Liver (tissue), 9 donors: ENCODE data around the gene SH3GL1. TPM values are rescaled to one million over a fixed set of nuclear protein-coding genes. Genes with fewer than 3 reads are reported as not detected.

Experiments
- DNase-seq: peaks from one replicate; pipeline ENCODE4 v3.0.0-alpha.2; 2017; ENCODE audit warnings: low spot score
- H3K27ac ChIP-seq, 2 donors: one replicate each; pipeline ENCODE4 v1.7.0; 2013; ENCODE audit warnings: inconsistent platforms in 2 of 2, low read length in 2 of 2, control low read depth in 1 of 2, low read depth in 1 of 2, mild to moderate bottlenecking in 1 of 2
- H3K27me3 ChIP-seq, 4 donors: one replicate each; pipeline versions ENCODE4 v1.6.1 to v1.7.0; 2013; ENCODE audit warnings: low read length in 3 of 4, inconsistent platforms in 1 of 4, mild to moderate bottlenecking in 1 of 4, moderate library complexity in 1 of 4; ENCODE audit not compliant: control insufficient read depth in 4 of 4, insufficient read depth in 4 of 4
- H3K36me3 ChIP-seq, 4 donors: one replicate each; pipeline versions ENCODE4 v1.6.1 to v1.7.0; 2013; ENCODE audit warnings: low read length in 3 of 4, mild to moderate bottlenecking in 3 of 4, low read depth in 1 of 4, moderate library complexity in 1 of 4; ENCODE audit not compliant: control insufficient read depth in 4 of 4, insufficient read depth in 3 of 4
- H3K4me1 ChIP-seq, 4 donors: one replicate each; pipeline versions ENCODE4 v1.6.1 to v1.7.0; 2013; ENCODE audit warnings: low read length in 3 of 4, mild to moderate bottlenecking in 3 of 4, moderate library complexity in 1 of 4; ENCODE audit not compliant: control insufficient read depth in 4 of 4, insufficient read depth in 4 of 4
- H3K4me3 ChIP-seq, 3 donors: one replicate each; pipeline versions ENCODE4 v1.6.1 to v1.7.0; 2013; ENCODE audit warnings: low read length in 3 of 3, control low read depth in 1 of 3, low read depth in 1 of 3, mild to moderate bottlenecking in 1 of 3
- H3K9ac ChIP-seq, 2 donors: one replicate each; pipeline ENCODE4 v1.7.0; 2013; ENCODE audit warnings: low read length in 2 of 2, mild to moderate bottlenecking in 2 of 2, moderate library complexity in 2 of 2, control low read depth in 1 of 2, low read depth in 1 of 2
- H3K9me3 ChIP-seq, 4 donors: one replicate each; pipeline versions ENCODE4 v1.6.1 to v1.7.0; 2013; ENCODE audit warnings: low read length in 3 of 4; ENCODE audit not compliant: control insufficient read depth in 4 of 4
- ATF3 ChIP-seq: IDR thresholded peaks from 2 replicates; pipeline ENCODE4 v1.6.1; 2016; ENCODE audit warnings: antibody characterized with exemption
- EGR1 ChIP-seq, 2 donors: IDR thresholded peaks; 2 replicates each; pipeline ENCODE4 v1.6.1; 2016 to 2018; ENCODE audit warnings: antibody characterized with exemption in 2 of 2, low read depth in 2 of 2
- FOXA1 ChIP-seq: IDR thresholded peaks from 2 replicates; pipeline ENCODE4 v1.6.1; 2016; ENCODE audit warnings: antibody characterized with exemption
- FOXA2 ChIP-seq: IDR thresholded peaks from 2 replicates; pipeline ENCODE4 v1.6.1; 2016; ENCODE audit warnings: antibody characterized with exemption
- GABPA ChIP-seq, 2 donors: IDR thresholded peaks in 1 of 2; conservative IDR thresholded peaks in 1 of 2; 2 replicates each; pipeline ENCODE4 v1.6.1; 2016; ENCODE audit warnings: antibody characterized with exemption in 2 of 2, mild to moderate bottlenecking in 1 of 2, moderate library complexity in 1 of 2
- HNF4G ChIP-seq: IDR thresholded peaks from 2 replicates; pipeline ENCODE4 v1.6.1; 2016; ENCODE audit warnings: antibody characterized with exemption
- MAX ChIP-seq: IDR thresholded peaks from 2 replicates; pipeline ENCODE4 v1.6.1; 2016; ENCODE audit warnings: antibody characterized with exemption
- RAD21 ChIP-seq, 2 donors: IDR thresholded peaks; 2 replicates each; pipeline ENCODE4 v1.6.1; 2016; ENCODE audit warnings: antibody characterized with exemption in 2 of 2, mild to moderate bottlenecking in 2 of 2
- RXRA ChIP-seq, 2 donors: IDR thresholded peaks; 2 replicates each; pipeline ENCODE4 v1.6.1; 2017 to 2018; ENCODE audit warnings: antibody characterized with exemption in 2 of 2, mild to moderate bottlenecking in 1 of 2
- SP1 ChIP-seq: IDR thresholded peaks from 2 replicates; pipeline ENCODE4 v1.6.1; 2018; ENCODE audit warnings: antibody characterized with exemption, mild to moderate bottlenecking
- TAF1 ChIP-seq: conservative IDR thresholded peaks from 2 replicates; pipeline ENCODE4 v1.6.1; 2016; ENCODE audit warnings: antibody characterized with exemption, mild to moderate bottlenecking
- ZBTB33 ChIP-seq: IDR thresholded peaks from 2 replicates; pipeline ENCODE4 v1.6.1; 2016; ENCODE audit warnings: antibody characterized with exemption
- WGBS: extraction: QIAGEN DNeasy Blood & Tissue Kit; methylation state at CpG from one replicate; pipeline ENCODE4 v1.1.7; 2013; 5-methylcytosine and 5-hydroxymethylcytosine counted together
- polyA plus RNA-seq, 2 donors: library from polyadenylated mRNA; stranded (reverse) in 1 of 2; unstranded in 1 of 2; fragments of 200-250 nt in 1 of 2; fragments of >200 nt in 1 of 2; fragmentation: Nextera tagmentation in 1 of 2; extraction: Ambion mirVana in 1 of 2; gene quantifications; one replicate each; pipeline versions ENCODE4 v1.2.1 to v1.2.3, GENCODE V29; 2013 to 2015
- total RNA-seq, 2 donors: library from RNA; depleted of rRNA; stranded (reverse); fragments of >200 nt; gene quantifications; one replicate each; pipeline ENCODE4 v1.2.3, GENCODE V29; 2014
- TF ChIP-seq, protein P1 (sequence below): IDR thresholded peaks from 2 replicates; pipeline ENCODE4 v1.6.1; 2016; ENCODE audit warnings: antibody characterized with exemption, mild to moderate bottlenecking
- donor health status: healthy.
- donor health status: healthy.
- donor health status: healthy.
- donor health status: healthy.
- donor health status: healthy.

SH3GL1 gene
- total and polyA plus RNA-seq, 4 donors, result 16.5 to 27.8 (median 18.2) TPM

DNA sequence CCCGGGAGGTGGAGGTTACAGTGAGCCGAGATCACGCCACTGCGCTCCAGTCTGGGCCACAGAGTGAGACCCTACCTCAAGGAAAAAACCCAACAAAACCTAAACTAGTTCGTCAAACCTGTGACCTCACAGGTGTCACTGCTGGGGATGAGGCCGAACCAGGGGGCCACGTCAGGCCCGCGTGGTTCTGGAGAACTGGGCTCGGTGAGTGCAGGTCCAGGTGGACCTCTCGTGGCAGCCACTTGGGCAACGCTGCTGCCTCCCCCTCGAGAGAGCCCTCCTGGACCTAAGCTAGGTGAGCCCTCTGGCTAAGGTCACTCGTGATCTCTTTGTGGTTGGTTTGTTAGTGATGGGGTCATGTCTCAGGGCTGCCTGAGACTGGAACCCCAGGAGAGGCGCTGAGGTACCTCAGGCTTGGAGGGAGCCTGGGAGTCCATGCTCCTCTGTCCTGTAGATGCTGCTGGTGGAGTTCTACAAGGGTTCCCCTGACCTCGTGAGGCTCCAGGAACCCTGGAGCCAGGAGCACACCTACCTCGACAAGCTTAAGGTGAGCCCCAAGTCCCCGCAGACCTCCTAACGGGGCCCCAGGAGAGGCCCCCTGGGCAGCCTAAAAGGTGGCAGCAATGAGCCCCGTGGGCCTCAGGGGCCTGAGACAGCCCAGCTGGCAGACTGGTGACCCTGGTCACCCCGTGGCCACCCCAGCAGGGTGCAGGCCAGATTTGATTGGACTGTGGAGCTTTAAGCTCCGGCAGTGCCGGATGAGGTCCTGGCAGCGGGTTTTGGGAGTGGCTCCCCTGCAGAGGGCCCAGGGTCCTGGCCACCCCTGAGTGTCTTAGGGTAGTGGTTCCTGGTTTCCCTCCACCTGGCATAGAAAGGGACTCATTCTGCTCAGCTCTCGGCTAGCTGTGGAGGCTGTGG, 41.4 kb downstream of the SH3GL1 start (continued):
- TF ChIP-seq FOXA1, result no peak
- TF ChIP-seq FOXA2, result no peak
- TF ChIP-seq SP1, result no peak
- no peak for TF ChIP-seq MAX
- no peak for TF ChIP-seq TAF1
- no peak for TF ChIP-seq HNF4G
- no peak for TF ChIP-seq ZBTB33
- TF ChIP-seq RXRA (IDR thresholded peaks at IDR 0.05), result no peak
- TF ChIP-seq RAD21 (IDR thresholded peaks at IDR 0.05), result no peak
- no peak for TF ChIP-seq EGR1 (IDR thresholded peaks at IDR 0.05; ENCODE audit: low read depth in 2 of 2)

GRCh38 chr19:4357921-4358326, 42.4 kb downstream of the SH3GL1 start:
- Histone ChIP-seq H3K27me3 (no peaks in the 10 kb centered on the region), H3K4me1 (peaks cover 0 to 4% (median 0%) of the 10 kb centered on the region in 4 donors), H3K9me3 (no peaks in the 10 kb centered on the region), H3K36me3 (peaks cover 4 to 43% (median 23%) of the 10 kb centered on the region in 4 donors), H3K27ac (no peak overlapping the region), H3K4me3 (no peak overlapping the region), H3K9ac (no peak overlapping the region)
- no peak for DNase-seq
- TF ChIP-seq EGR1 (IDR thresholded peaks at IDR 0.05; ENCODE audit: low read depth in 2 of 2) (no peak), RAD21 (IDR thresholded peaks at IDR 0.05) (no peak), TAF1 (no peak)
- 89% methylated on average over 16 of the region's 16 CpGs for WGBS

GRCh38 chr19:4357095-4357797, 43.1 kb downstream of the SH3GL1 start:
- no peak for TF ChIP-seq HNF4G
- TF ChIP-seq EGR1 (IDR thresholded peaks at IDR 0.05; ENCODE audit: low read depth in 2 of 2), result no peak
- TF ChIP-seq, protein P1, sequence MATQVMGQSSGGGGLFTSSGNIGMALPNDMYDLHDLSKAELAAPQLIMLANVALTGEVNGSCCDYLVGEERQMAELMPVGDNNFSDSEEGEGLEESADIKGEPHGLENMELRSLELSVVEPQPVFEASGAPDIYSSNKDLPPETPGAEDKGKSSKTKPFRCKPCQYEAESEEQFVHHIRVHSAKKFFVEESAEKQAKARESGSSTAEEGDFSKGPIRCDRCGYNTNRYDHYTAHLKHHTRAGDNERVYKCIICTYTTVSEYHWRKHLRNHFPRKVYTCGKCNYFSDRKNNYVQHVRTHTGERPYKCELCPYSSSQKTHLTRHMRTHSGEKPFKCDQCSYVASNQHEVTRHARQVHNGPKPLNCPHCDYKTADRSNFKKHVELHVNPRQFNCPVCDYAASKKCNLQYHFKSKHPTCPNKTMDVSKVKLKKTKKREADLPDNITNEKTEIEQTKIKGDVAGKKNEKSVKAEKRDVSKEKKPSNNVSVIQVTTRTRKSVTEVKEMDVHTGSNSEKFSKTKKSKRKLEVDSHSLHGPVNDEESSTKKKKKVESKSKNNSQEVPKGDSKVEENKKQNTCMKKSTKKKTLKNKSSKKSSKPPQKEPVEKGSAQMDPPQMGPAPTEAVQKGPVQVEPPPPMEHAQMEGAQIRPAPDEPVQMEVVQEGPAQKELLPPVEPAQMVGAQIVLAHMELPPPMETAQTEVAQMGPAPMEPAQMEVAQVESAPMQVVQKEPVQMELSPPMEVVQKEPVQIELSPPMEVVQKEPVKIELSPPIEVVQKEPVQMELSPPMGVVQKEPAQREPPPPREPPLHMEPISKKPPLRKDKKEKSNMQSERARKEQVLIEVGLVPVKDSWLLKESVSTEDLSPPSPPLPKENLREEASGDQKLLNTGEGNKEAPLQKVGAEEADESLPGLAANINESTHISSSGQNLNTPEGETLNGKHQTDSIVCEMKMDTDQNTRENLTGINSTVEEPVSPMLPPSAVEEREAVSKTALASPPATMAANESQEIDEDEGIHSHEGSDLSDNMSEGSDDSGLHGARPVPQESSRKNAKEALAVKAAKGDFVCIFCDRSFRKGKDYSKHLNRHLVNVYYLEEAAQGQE, result no peak
- no peak for TF ChIP-seq GABPA (IDR thresholded peaks at IDR 0.05 in 1 of 2, conservative IDR thresholded peaks at IDR 0.05 in 1 of 2)
- no peak for TF ChIP-seq MAX
- TF ChIP-seq FOXA1, result no peak
- TF ChIP-seq SP1, result no peak
- TF ChIP-seq ATF3, result no peak
- Histone ChIP-seq H3K4me3 (no peak overlapping the region), H3K9ac (no peak overlapping the region), H3K36me3 (peaks cover 2 to 38% (median 18%) of the 10 kb centered on the region in 4 donors), H3K4me1 (peaks cover 0 to 7% (median 0%) of the 10 kb centered on the region in 4 donors), H3K27me3 (no peaks in the 10 kb centered on the region), H3K27ac (no peak overlapping the region), H3K9me3 (no peaks in the 10 kb centered on the region)
- no peak for DNase-seq
- 89% methylated on average over 23 of the region's 23 CpGs for WGBS
